ENCODE results near the gene GLG1.

GLG1 gene

DNA sequence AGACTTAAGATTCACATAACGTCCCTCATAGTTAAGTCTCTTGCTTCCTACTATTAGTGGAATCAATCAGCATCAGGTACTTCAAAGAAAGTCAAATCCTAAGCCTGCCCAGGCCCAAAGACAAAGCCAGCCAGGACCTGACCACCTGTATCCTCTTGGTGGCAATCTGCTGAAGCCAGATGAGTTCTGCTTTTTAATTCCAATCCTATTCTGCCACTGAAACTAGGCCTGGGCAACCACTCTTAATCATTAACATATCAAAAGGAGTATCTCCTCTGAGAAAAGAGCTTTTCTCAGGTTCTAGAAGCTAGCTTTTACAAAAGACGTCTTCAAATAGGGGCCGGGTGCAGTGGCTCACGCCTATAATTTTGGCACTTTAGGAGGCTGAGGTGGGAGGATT is 15.1 kb upstream of the GLG1 start:
- TF ChIP-seq, protein P1, sequence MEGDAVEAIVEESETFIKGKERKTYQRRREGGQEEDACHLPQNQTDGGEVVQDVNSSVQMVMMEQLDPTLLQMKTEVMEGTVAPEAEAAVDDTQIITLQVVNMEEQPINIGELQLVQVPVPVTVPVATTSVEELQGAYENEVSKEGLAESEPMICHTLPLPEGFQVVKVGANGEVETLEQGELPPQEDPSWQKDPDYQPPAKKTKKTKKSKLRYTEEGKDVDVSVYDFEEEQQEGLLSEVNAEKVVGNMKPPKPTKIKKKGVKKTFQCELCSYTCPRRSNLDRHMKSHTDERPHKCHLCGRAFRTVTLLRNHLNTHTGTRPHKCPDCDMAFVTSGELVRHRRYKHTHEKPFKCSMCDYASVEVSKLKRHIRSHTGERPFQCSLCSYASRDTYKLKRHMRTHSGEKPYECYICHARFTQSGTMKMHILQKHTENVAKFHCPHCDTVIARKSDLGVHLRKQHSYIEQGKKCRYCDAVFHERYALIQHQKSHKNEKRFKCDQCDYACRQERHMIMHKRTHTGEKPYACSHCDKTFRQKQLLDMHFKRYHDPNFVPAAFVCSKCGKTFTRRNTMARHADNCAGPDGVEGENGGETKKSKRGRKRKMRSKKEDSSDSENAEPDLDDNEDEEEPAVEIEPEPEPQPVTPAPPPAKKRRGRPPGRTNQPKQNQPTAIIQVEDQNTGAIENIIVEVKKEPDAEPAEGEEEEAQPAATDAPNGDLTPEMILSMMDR (IDR thresholded peaks at IDR 0.05; ENCODE audit: low read depth, low read length): no peak
- H3K36me3 ChIP-seq: peaks cover 72% of the 10 kb centered on the region
- no peak overlapping the region for H3K27ac ChIP-seq
- H3K4me3 ChIP-seq (ENCODE audit: low read depth, low read length): no peak overlapping the region
- H3K9me3 ChIP-seq (ENCODE audit: severe bottlenecking): no peaks in the 10 kb centered on the region
- no peaks in the 10 kb centered on the region for H3K27me3 ChIP-seq (ENCODE audit: insufficient read depth, low read depth, severe bottlenecking)
- peak; percentile 46 for DNase-seq

DNA sequence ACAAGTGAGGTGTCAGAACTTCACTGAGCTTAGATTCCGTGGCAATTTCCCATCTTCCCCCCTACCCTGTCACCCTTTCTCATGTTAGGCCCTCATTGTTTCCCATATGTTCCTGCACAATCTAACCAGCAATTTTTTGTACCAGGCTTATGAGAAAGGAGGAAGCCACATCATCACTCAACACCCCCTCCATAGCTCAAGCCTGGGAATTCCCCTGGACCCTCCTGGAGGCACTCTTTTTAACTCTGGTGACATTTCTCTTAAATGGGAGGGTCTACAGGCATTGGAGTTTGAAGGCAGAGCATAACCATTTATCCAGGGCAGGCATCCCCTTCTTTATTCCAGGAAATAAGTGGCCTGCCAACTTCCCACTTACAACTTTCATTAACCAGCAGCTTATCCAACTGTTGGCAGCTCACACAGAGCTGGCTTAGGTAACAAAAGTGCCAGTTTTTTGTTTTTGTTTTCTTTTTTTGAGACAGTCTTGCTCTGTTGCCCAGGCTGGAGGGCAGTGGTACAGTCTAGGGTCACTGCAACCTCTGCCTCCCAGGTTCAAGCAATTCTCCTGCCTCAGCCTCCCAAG is 10.4 kb upstream of the GLG1 start:
- peaks cover 26% of the 10 kb centered on the region for H3K36me3 ChIP-seq
- H3K4me3 ChIP-seq (ENCODE audit: low read depth, low read length): no peak overlapping the region
- TF ChIP-seq, protein P1 (IDR thresholded peaks at IDR 0.05; ENCODE audit: low read depth, low read length): no peak
- no peaks in the 10 kb centered on the region for H3K9me3 ChIP-seq (ENCODE audit: severe bottlenecking)
- no peak for DNase-seq
- H3K27ac ChIP-seq: no peak overlapping the region
- no peaks in the 10 kb centered on the region for H3K27me3 ChIP-seq (ENCODE audit: insufficient read depth, low read depth, severe bottlenecking)

DNA sequence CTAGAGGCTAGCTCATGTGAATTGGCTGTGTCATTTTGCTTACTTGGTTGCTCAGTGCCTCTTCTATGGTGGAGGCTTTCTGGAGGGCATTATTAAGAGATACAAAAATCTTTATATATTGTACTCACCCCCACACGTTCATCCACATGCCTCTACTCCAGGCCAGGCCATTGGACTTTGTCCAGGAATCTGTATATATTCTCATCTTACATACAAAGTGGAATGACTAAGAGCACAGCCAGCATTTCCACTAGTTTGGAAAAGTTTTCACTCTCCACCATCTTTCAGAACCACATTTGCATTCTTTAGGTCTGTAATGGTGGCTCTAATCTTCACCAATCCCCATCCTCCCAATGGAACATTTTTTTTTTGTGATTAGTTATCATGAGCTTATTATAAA is 4.8 kb upstream of the GLG1 start:
- H3K4me3 ChIP-seq (ENCODE audit: low read depth, low read length): no peak overlapping the region
- peaks cover 2% of the 10 kb centered on the region; the same call in 1 of the 2 replicates for H3K36me3 ChIP-seq
- no peaks in the 10 kb centered on the region for H3K9me3 ChIP-seq (ENCODE audit: severe bottlenecking)
- no peaks in the 10 kb centered on the region for H3K27me3 ChIP-seq (ENCODE audit: insufficient read depth, low read depth, severe bottlenecking)
- TF ChIP-seq, protein P1 (IDR thresholded peaks at IDR 0.05; ENCODE audit: low read depth, low read length): no peak
- no peak for DNase-seq
- H3K27ac ChIP-seq: no peak overlapping the region

DNA sequence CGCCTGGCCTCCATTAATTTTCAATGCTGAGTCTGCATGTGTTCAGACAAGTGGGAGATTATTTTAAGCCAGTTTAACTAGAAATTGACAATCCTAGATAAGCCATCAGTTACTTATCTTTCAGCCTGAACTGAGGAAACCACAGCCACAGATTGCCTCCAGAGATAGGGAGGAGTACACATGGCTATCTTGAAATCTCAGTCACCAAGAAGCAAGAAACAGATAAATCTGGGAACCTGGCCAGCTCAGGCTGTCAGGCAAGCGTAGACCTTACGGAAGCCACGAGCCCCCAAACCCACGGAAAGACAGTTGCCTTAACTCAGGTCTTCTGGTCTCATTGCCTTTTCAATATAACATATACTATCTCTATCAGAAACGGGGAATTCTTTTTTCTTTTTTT is 2.0 kb upstream of the GLG1 start:
- H3K4me3 ChIP-seq (ENCODE audit: low read depth, low read length): no peak overlapping the region
- DNase-seq: no peak
- TF ChIP-seq, protein P1 (IDR thresholded peaks at IDR 0.05; ENCODE audit: low read depth, low read length): no peak
- no peaks in the 10 kb centered on the region for H3K9me3 ChIP-seq (ENCODE audit: severe bottlenecking)
- H3K36me3 ChIP-seq: peaks cover 2% of the 10 kb centered on the region; the same call in 1 of the 2 replicates
- no peak overlapping the region for H3K27ac ChIP-seq
- H3K27me3 ChIP-seq (ENCODE audit: insufficient read depth, low read depth, severe bottlenecking): no peaks in the 10 kb centered on the region

DNA sequence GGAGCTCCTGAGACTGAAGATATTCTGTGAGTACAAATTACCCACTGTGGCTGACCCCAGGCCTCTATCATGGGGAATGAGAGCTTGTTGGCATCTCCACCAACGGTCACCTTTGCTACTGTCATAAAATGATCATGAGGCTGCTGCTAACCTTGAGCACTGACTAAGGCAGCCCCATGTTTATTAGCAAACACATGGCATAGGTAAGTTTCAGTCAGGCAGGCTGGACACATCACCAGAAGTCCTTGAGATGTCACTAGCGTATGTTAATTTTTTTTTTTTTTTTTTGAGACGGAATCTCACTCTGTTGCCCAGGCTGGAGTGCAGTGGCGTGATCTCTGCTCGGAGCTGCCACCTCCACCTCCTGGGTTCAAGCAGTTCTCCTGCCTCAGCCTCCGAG is 1.5 kb upstream of the GLG1 start:
- DNase-seq: no peak
- peaks cover 2% of the 10 kb centered on the region; the same call in 1 of the 2 replicates for H3K36me3 ChIP-seq
- no peak overlapping the region for H3K27ac ChIP-seq
- no peaks in the 10 kb centered on the region for H3K9me3 ChIP-seq (ENCODE audit: severe bottlenecking)
- no peak overlapping the region for H3K4me3 ChIP-seq (ENCODE audit: low read depth, low read length)
- TF ChIP-seq, protein P1 (IDR thresholded peaks at IDR 0.05; ENCODE audit: low read depth, low read length): no peak
- H3K27me3 ChIP-seq (ENCODE audit: insufficient read depth, low read depth, severe bottlenecking): no peaks in the 10 kb centered on the region

DNA sequence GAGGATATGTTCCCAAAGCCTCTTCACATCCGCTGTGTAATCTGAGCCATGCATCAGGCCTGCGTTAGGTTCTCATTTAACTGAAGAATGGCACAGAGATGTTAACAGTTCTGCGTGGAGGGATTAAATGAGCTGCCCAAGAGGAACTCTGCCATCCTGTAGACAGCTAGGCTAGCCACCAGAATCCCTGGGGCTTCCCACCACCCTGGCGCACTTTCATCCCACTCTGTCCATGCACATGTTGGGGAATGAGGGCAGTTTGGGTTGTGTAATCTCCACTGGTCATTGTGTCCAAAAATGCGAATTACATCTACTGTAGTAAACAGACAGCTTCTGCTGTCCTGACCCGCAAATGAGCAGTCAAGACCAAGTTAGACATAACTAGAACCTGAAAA is 1.0 kb upstream of the GLG1 start:
- H3K36me3 ChIP-seq: peaks cover 2% of the 10 kb centered on the region; the same call in 1 of the 2 replicates
- TF ChIP-seq, protein P1 (IDR thresholded peaks at IDR 0.05; ENCODE audit: low read depth, low read length): no peak
- peak; percentile 11 for DNase-seq
- H3K4me3 ChIP-seq (ENCODE audit: low read depth, low read length): no peak overlapping the region
- no peaks in the 10 kb centered on the region for H3K9me3 ChIP-seq (ENCODE audit: severe bottlenecking)
- H3K27me3 ChIP-seq (ENCODE audit: insufficient read depth, low read depth, severe bottlenecking): no peaks in the 10 kb centered on the region
- H3K27ac ChIP-seq: peak overlapping the region; percentile 93; the same call in 1 of the 2 replicates
